Measurements from ENCODE around the gene ZFPM1. TPM values are rescaled to one million over a fixed set of nuclear protein-coding genes. Genes with fewer than 3 reads are reported as not detected.

Gene ZFPM1
- total RNA-seq, 1 donor from 2014 or later, result 11.1 TPM

GRCh38 chr16:88526008-88526905 lies 73.2 kb downstream of the ZFPM1 start:
- H3K4me3 Mint-ChIP-seq, result peak overlapping the region; percentile 34
- peak overlapping the region; percentile 27 for H3K27ac Mint-ChIP-seq (ENCODE audit: unreplicated experiment)
- H3K27me3 Mint-ChIP-seq (ENCODE audit: low read depth), result no peaks in the 10 kb centered on the region
- H3K9me3 Mint-ChIP-seq, result no peaks in the 10 kb centered on the region
- TF ChIP-seq CTCF (conservative IDR thresholded peaks at IDR 0.05), result no peak
- no peaks in the 10 kb centered on the region for H3K36me3 Mint-ChIP-seq (ENCODE audit: low read depth)
- DNase-seq (ENCODE audit: low read depth, low spot score), result no peak
- H3K4me1 Mint-ChIP-seq, result peaks cover 36% of the 10 kb centered on the region

- peaks cover 36% of the 10 kb centered on the region for H3K4me1 Mint-ChIP-seq
- TF ChIP-seq CTCF (conservative IDR thresholded peaks at IDR 0.05), result no peak
Observed at GRCh38 chr16:88526906-88527185, 73.8 kb downstream of the ZFPM1 start.

GRCh38 chr16:88527186-88527936 lies 74.3 kb downstream of the ZFPM1 start:
- peak; percentile 88 for TF ChIP-seq CTCF (conservative IDR thresholded peaks at IDR 0.05)
- no peak overlapping the region for H3K27ac Mint-ChIP-seq (ENCODE audit: unreplicated experiment)
- peak; percentile 73 for DNase-seq (ENCODE audit: low read depth, low spot score)
- no peaks in the 10 kb centered on the region for H3K9me3 Mint-ChIP-seq
- peaks cover 31% of the 10 kb centered on the region for H3K4me1 Mint-ChIP-seq
- no peaks in the 10 kb centered on the region for H3K27me3 Mint-ChIP-seq (ENCODE audit: low read depth)
- H3K36me3 Mint-ChIP-seq (ENCODE audit: low read depth), result no peaks in the 10 kb centered on the region
- no peak overlapping the region for H3K4me3 Mint-ChIP-seq

More at GRCh38 chr16:88526906-88527185, 73.8 kb downstream of the ZFPM1 start:
- Mint-ChIP-seq H3K9me3 (no peaks in the 10 kb centered on the region), H3K36me3 (ENCODE audit: low read depth) (no peaks in the 10 kb centered on the region), H3K4me3 (no peak overlapping the region), H3K27ac (ENCODE audit: unreplicated experiment) (no peak overlapping the region), H3K27me3 (ENCODE audit: low read depth) (no peaks in the 10 kb centered on the region)
- no peak for DNase-seq (ENCODE audit: low read depth, low spot score)

GRCh38 chr16:88527937-88528743 lies 75.1 kb downstream of the ZFPM1 start:
- DNase-seq (ENCODE audit: low read depth, low spot score), result no peak
- TF ChIP-seq CTCF (conservative IDR thresholded peaks at IDR 0.05), result no peak
- Mint-ChIP-seq H3K27ac (ENCODE audit: unreplicated experiment) (no peak overlapping the region), H3K9me3 (no peaks in the 10 kb centered on the region), H3K4me1 (peaks cover 25% of the 10 kb centered on the region), H3K36me3 (ENCODE audit: low read depth) (no peaks in the 10 kb centered on the region), H3K27me3 (ENCODE audit: low read depth) (no peaks in the 10 kb centered on the region), H3K4me3 (peak overlapping the region; percentile 39)

- no peak overlapping the region for H3K27ac Mint-ChIP-seq (ENCODE audit: unreplicated experiment)
- no peaks in the 10 kb centered on the region for H3K9me3 Mint-ChIP-seq
- no peak for DNase-seq (ENCODE audit: low read depth, low spot score)
- H3K4me1 Mint-ChIP-seq, result peaks cover 25% of the 10 kb centered on the region
- peak overlapping the region; percentile 61 for H3K4me3 Mint-ChIP-seq
- no peaks in the 10 kb centered on the region for H3K27me3 Mint-ChIP-seq (ENCODE audit: low read depth)
- no peaks in the 10 kb centered on the region for H3K36me3 Mint-ChIP-seq (ENCODE audit: low read depth)
- no peak for TF ChIP-seq CTCF (conservative IDR thresholded peaks at IDR 0.05)
Observed at GRCh38 chr16:88528902-88529318, 75.8 kb downstream of the ZFPM1 start.

Measured in neural crest cell (in vitro differentiated cells).